ENCODE results near the gene EXOC4.
A peak's percentile ranks its signal among the peaks of the same experiment; 100 is the strongest.

The EXOC4 gene

DNA sequence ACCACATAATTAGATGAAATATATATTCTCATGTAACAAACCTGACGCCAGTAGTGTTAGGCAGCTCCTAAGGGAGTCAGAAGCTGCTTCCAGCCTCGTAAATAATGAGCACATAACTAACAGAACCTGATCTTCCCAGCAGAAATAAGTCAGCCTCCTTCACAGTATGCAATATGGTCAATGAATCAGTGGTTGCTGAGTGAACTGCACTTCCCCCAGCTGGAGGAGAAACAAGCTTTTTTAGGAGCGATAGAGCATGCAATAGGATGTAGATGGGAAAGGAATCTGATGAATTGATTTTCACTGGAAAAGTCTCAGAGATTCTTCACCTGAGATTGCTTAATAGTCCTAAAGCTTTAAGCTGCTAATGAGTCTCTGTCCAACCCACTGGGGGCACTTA, 537.1 kb downstream of the EXOC4 start:
- TF ChIP-seq, protein P1, sequence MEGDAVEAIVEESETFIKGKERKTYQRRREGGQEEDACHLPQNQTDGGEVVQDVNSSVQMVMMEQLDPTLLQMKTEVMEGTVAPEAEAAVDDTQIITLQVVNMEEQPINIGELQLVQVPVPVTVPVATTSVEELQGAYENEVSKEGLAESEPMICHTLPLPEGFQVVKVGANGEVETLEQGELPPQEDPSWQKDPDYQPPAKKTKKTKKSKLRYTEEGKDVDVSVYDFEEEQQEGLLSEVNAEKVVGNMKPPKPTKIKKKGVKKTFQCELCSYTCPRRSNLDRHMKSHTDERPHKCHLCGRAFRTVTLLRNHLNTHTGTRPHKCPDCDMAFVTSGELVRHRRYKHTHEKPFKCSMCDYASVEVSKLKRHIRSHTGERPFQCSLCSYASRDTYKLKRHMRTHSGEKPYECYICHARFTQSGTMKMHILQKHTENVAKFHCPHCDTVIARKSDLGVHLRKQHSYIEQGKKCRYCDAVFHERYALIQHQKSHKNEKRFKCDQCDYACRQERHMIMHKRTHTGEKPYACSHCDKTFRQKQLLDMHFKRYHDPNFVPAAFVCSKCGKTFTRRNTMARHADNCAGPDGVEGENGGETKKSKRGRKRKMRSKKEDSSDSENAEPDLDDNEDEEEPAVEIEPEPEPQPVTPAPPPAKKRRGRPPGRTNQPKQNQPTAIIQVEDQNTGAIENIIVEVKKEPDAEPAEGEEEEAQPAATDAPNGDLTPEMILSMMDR (IDR thresholded peaks at IDR 0.05; ENCODE audit: low read depth, low read length): no peak
- Histone ChIP-seq H3K9me3 (ENCODE audit: severe bottlenecking) (no peaks in the 10 kb centered on the region), H3K36me3 (no peaks in the 10 kb centered on the region), H3K4me3 (ENCODE audit: low read depth, low read length) (no peak overlapping the region), H3K27ac (no peak overlapping the region), H3K27me3 (ENCODE audit: insufficient read depth, low read depth, severe bottlenecking) (no peaks in the 10 kb centered on the region)
- DNase-seq: peak; percentile 7

GRCh38 chr7:133790911-133791310, 538.0 kb downstream of the EXOC4 start:
- TF ChIP-seq, protein P1 (IDR thresholded peaks at IDR 0.05; ENCODE audit: low read depth, low read length): no peak
- no peaks in the 10 kb centered on the region for H3K27me3 ChIP-seq (ENCODE audit: insufficient read depth, low read depth, severe bottlenecking)
- DNase-seq: no peak
- no peak overlapping the region for H3K4me3 ChIP-seq (ENCODE audit: low read depth, low read length)
- no peaks in the 10 kb centered on the region for H3K36me3 ChIP-seq
- no peak overlapping the region for H3K27ac ChIP-seq
- no peaks in the 10 kb centered on the region for H3K9me3 ChIP-seq (ENCODE audit: severe bottlenecking)

- Histone ChIP-seq H3K4me3 (ENCODE audit: low read depth, low read length) (no peak overlapping the region), H3K9me3 (ENCODE audit: severe bottlenecking) (no peaks in the 10 kb centered on the region), H3K36me3 (no peaks in the 10 kb centered on the region), H3K27ac (no peak overlapping the region), H3K27me3 (ENCODE audit: insufficient read depth, low read depth, severe bottlenecking) (no peaks in the 10 kb centered on the region)
- DNase-seq: no peak
- TF ChIP-seq, protein P1 (IDR thresholded peaks at IDR 0.05; ENCODE audit: low read depth, low read length): no peak
Observed at GRCh38 chr7:133794479-133794878, 541.6 kb downstream of the EXOC4 start.

DNA sequence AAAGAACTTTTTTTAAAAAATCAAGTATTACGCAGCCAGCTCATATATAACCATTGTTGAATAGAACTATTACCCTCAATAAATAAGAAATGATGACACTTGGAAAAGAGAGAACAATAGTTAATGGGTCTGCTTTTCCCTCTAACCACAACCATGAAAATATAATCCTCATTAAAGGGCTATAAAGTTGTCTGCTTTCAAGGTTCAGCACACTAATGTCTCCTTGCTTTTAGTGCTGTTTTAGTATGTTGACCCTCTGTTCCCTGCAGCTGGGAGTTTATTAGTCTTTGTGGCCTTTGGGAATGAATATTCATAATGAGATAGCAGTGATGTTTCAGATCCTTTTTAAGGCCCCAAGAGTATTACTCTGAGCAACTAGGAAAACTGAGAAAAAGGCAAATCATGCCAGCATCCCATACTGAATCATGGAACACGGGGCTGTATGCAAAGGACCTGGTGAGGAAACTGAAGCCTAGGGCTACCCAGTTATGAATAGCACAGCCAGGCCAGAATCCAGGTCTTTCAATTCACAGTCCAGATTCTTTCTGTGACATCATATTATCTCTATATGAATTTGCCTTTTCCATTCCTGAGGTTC, 542.3 kb downstream of the EXOC4 start:
- Histone ChIP-seq H3K36me3 (no peaks in the 10 kb centered on the region), H3K27me3 (ENCODE audit: insufficient read depth, low read depth, severe bottlenecking) (no peaks in the 10 kb centered on the region), H3K4me3 (ENCODE audit: low read depth, low read length) (no peak overlapping the region), H3K27ac (no peak overlapping the region), H3K9me3 (ENCODE audit: severe bottlenecking) (no peaks in the 10 kb centered on the region)
- no peak for DNase-seq
- TF ChIP-seq, protein P1 (IDR thresholded peaks at IDR 0.05; ENCODE audit: low read depth, low read length): no peak

GRCh38 chr7:133796782-133797745, 544.2 kb downstream of the EXOC4 start:
- no peaks in the 10 kb centered on the region for H3K9me3 ChIP-seq (ENCODE audit: severe bottlenecking)
- TF ChIP-seq, protein P1 (IDR thresholded peaks at IDR 0.05; ENCODE audit: low read depth, low read length): no peak
- peak; percentile 50 for DNase-seq
- no peaks in the 10 kb centered on the region for H3K27me3 ChIP-seq (ENCODE audit: insufficient read depth, low read depth, severe bottlenecking)
- no peak overlapping the region for H3K4me3 ChIP-seq (ENCODE audit: low read depth, low read length)
- no peaks in the 10 kb centered on the region for H3K36me3 ChIP-seq
- H3K27ac ChIP-seq: peak overlapping the region; percentile 3

Measured in WERI-Rb-1 (cell line).